ENCODE measurements around the gene PLD2. TPM values are rescaled to one million over a fixed set of nuclear protein-coding genes. Genes with fewer than 3 reads are reported as not detected.
A peak's percentile ranks its signal among the peaks of the same experiment; 100 is the strongest.
"Not testable (repeated sequence)": the region's sequence is repeated elsewhere in the genome, so short reads cannot be mapped to it uniquely, and the experiment has no call there.

PLD2 gene
- total RNA-seq, 1 donor from 2014 or later = 58.7 TPM

DNA sequence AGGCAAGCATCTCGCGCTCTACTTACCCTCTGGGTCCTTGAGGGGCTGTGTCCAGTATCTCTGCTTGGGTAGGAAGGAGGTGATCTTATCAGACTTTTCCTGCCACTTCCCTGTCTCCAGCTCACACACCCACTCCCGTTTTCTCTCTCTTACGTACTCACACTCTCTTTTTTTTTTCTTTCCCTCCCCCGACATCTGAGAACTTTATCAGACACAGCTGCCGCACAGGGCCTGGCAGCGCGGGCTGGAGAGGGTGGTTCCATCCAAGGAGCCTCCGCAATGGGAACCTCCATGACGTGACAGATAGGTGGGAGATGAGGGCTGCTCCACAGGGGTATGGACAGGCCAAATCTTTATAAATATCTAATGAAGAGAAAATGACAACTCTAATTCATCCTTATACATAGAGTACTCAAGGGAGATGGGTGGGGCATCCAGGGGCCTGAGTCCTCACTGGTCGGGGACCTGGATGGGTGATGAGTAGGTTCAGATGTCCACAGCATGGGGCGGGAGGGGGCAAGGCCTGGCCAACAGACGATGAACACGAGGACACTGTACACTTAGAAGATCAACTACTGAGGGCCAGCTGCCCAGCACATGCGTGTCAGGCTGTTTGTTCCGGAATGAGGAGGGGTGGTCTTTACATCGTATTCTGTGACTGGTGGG lies 49.5 kb downstream of the PLD2 start:
- H3K36me3 Mint-ChIP-seq = peaks cover 26% of the 10 kb centered on the region
- no peaks in the 10 kb centered on the region for H3K27me3 Mint-ChIP-seq
- TF ChIP-seq, protein P1, sequence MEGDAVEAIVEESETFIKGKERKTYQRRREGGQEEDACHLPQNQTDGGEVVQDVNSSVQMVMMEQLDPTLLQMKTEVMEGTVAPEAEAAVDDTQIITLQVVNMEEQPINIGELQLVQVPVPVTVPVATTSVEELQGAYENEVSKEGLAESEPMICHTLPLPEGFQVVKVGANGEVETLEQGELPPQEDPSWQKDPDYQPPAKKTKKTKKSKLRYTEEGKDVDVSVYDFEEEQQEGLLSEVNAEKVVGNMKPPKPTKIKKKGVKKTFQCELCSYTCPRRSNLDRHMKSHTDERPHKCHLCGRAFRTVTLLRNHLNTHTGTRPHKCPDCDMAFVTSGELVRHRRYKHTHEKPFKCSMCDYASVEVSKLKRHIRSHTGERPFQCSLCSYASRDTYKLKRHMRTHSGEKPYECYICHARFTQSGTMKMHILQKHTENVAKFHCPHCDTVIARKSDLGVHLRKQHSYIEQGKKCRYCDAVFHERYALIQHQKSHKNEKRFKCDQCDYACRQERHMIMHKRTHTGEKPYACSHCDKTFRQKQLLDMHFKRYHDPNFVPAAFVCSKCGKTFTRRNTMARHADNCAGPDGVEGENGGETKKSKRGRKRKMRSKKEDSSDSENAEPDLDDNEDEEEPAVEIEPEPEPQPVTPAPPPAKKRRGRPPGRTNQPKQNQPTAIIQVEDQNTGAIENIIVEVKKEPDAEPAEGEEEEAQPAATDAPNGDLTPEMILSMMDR (conservative IDR thresholded peaks at IDR 0.05) = no peak
- DNase-seq (ENCODE audit: extremely low spot score, unreplicated experiment) = no peak
- H3K4me1 Mint-ChIP-seq (ENCODE audit: unreplicated experiment) = peaks cover 56% of the 10 kb centered on the region
- H3K9me3 Mint-ChIP-seq = no peaks in the 10 kb centered on the region
- H3K4me3 Mint-ChIP-seq = peak overlapping the region; percentile 37
- H3K27ac Mint-ChIP-seq = peak overlapping the region; percentile 86

GRCh38 chr17:4856937-4857314 lies 50.0 kb downstream of the PLD2 start:
- H3K27me3 Mint-ChIP-seq = no peaks in the 10 kb centered on the region
- H3K4me3 Mint-ChIP-seq = peak overlapping the region; percentile 37
- TF ChIP-seq, protein P1 (conservative IDR thresholded peaks at IDR 0.05) = no peak
- H3K27ac Mint-ChIP-seq = peak overlapping the region; percentile 86
- H3K4me1 Mint-ChIP-seq (ENCODE audit: unreplicated experiment) = peaks cover 53% of the 10 kb centered on the region
- peaks cover 26% of the 10 kb centered on the region for H3K36me3 Mint-ChIP-seq
- no peaks in the 10 kb centered on the region for H3K9me3 Mint-ChIP-seq
- DNase-seq (ENCODE audit: extremely low spot score, unreplicated experiment) = no peak

- peaks cover 49% of the 10 kb centered on the region for H3K4me1 Mint-ChIP-seq (ENCODE audit: unreplicated experiment)
- peaks cover 26% of the 10 kb centered on the region for H3K36me3 Mint-ChIP-seq
- H3K4me3 Mint-ChIP-seq; H3K27me3 Mint-ChIP-seq; DNase-seq (ENCODE audit: extremely low spot score, unreplicated experiment); H3K9me3 Mint-ChIP-seq: not testable (repeated sequence)
- peak overlapping the region; percentile 71 for H3K27ac Mint-ChIP-seq
Measured at GRCh38 chr17:4857347-4857746, 50.4 kb downstream of the PLD2 start.

DNA sequence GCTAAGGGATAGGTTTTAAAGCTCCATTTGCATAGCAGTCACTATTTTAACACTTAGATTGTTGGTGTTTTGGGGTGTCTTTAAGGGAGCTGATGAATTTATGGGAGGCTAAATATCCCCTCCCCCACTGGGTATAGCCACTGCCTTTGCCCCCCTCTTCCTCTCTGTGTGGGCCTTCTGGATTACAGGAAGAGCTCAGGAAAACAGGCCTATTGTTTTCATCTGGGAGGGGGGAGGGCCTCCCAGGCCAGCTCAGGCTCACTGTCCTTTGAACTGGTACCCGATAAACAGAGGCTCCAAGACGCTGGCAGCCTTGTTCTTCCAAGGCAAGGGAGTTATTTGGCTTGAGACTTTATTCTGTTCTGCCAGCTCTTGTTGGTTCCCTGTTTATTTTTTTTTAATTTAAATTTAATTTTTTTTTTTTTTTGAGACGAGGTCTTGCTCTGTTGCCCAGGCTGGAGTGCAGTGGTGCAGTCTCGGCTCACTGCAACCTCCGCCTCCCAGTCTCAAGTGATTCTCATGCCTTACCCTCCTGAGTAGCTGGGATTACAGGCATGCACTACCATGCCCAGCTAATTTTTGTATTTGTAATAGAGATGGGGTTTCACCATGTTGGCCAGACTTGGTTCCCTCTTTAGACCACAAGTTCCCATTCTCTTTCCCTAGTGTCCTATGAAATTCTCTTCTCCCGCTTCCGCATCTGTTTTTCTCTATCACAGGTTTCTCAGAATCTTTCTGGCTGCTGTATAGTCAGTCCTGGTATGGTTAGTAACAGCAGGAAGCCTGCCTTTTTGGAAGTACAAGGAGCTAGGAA lies 51.3 kb downstream of the PLD2 start:
- H3K36me3 Mint-ChIP-seq = peaks cover 29% of the 10 kb centered on the region
- H3K4me3 Mint-ChIP-seq = peak overlapping the region; percentile 35
- TF ChIP-seq, protein P1 (conservative IDR thresholded peaks at IDR 0.05) = no peak
- peak overlapping the region; percentile 81 for H3K27ac Mint-ChIP-seq
- H3K9me3 Mint-ChIP-seq = no peaks in the 10 kb centered on the region
- peaks cover 47% of the 10 kb centered on the region for H3K4me1 Mint-ChIP-seq (ENCODE audit: unreplicated experiment)
- DNase-seq (ENCODE audit: extremely low spot score, unreplicated experiment) = no peak
- H3K27me3 Mint-ChIP-seq = no peaks in the 10 kb centered on the region

DNA sequence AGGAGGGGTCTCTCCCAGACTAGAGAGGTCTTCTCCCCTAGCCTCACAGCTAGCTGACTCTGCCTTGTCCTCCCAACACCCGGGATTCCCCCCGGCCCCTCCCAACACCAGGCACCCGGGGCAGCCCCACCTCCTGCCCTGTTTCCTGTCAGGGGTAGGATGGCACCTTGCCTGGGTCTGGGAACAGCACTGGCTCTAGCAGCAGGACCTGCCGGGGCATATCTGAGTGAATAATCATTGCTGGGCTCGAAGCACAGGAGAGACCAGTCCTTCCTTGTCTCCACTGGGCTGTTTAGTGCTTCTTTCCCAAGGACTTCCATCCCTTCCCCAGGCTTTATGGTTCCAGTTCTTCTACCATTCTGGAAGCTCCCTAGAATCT lies 51.9 kb downstream of the PLD2 start:
- no peaks in the 10 kb centered on the region for H3K27me3 Mint-ChIP-seq
- no peaks in the 10 kb centered on the region for H3K9me3 Mint-ChIP-seq
- DNase-seq (ENCODE audit: extremely low spot score, unreplicated experiment) = no peak
- TF ChIP-seq, protein P1 (conservative IDR thresholded peaks at IDR 0.05) = no peak
- peaks cover 30% of the 10 kb centered on the region for H3K36me3 Mint-ChIP-seq
- H3K4me1 Mint-ChIP-seq (ENCODE audit: unreplicated experiment) = peaks cover 45% of the 10 kb centered on the region
- H3K27ac Mint-ChIP-seq = peak overlapping the region; percentile 81
- H3K4me3 Mint-ChIP-seq = peak overlapping the region; percentile 35
